Measurements from ENCODE around the gene LCNL1. TPM values are rescaled to one million over a fixed set of nuclear protein-coding genes. Genes with fewer than 3 reads are reported as not detected.

The LCNL1 gene
- total and polyA plus RNA-seq, 7 donors = 0.14 to 1.1 (median 0.49) TPM; not detected in 2

GRCh38 chr9:136944519-136945332, 38.1 kb upstream of the LCNL1 start, which contains the start of the genes C8G and FBXW5:
TSS of gene C8G (plus strand) at chr9:136945243. CDS start at chr9:136945321, 78 bp downstream.
TSS of gene FBXW5 (minus strand) at chr9:136944738. CDS start at chr9:136944083, 655 bp downstream.
- peak; percentile 97 for DNase-seq
- peak within 1 kb of the TSS; percentile 84 to 96 (median 92) for H3K27ac ChIP-seq
- peaks cover 0 to 35% (median 26%) of the 10 kb centered on the region in 4 donors for H3K4me1 ChIP-seq
- H3K9me3 ChIP-seq = no peaks in the 10 kb centered on the region
- peaks cover 30 to 34% (median 33%) of the 10 kb centered on the region in 4 donors for H3K36me3 ChIP-seq
- H3K4me3 ChIP-seq = peak within 1 kb of the TSS; percentile 74 to 99 (median 88)
- whole genome bisulfite sequencing, 2 donors = 3 to 5% methylated on average over 74 of the region's 74 CpGs
- H3K27me3 ChIP-seq = no peaks in the 10 kb centered on the region
- intact Hi-C loops (cut with DNase I) = loop anchor here (1.0 to 5.0 kb wide), 6 partner anchors 57 to 462 kb away; partner anchors contain the start of genes ABCA2, AJM1, EDF1 and SEC16A
- TF ChIP-seq POLR2AphosphoS5 (IDR thresholded peaks at IDR 0.05) = peak in 3 of 4 donors; percentile 49 to 67 (median 56)
- TF ChIP-seq CTCF (IDR thresholded peaks at IDR 0.05) = peak; percentile 94 to 99 (median 96)
- no peak for TF ChIP-seq EP300 (IDR thresholded peaks at IDR 0.05)

GRCh38 chr9:136945333-136946227, 37.2 kb upstream of the LCNL1 start:
- Histone ChIP-seq H3K9me3 (no peaks in the 10 kb centered on the region), H3K4me3 (no peak overlapping the region), H3K27ac (no peak overlapping the region), H3K4me1 (peaks cover 0 to 42% (median 31%) of the 10 kb centered on the region in 4 donors), H3K36me3 (peaks cover 22 to 26% (median 24%) of the 10 kb centered on the region in 4 donors), H3K27me3 (no peaks in the 10 kb centered on the region)
- WGBS, 2 donors = 83 to 90% methylated on average over 30 of the region's 30 CpGs
- TF ChIP-seq EP300 (IDR thresholded peaks at IDR 0.05) (no peak), POLR2AphosphoS5 (IDR thresholded peaks at IDR 0.05) (no peak)
- DNase-seq = peak; percentile 68
- intact Hi-C loops (cut with DNase I) = loop anchor here (2.0 to 5.0 kb wide), 3 partner anchors 83 to 463 kb away; partner anchors contain the start of genes ABCA2, AJM1 and SEC16A

GRCh38 chr9:136946228-136947027, 36.4 kb upstream of the LCNL1 start:
- Histone ChIP-seq H3K4me3 (no peak overlapping the region), H3K36me3 (peaks cover 13 to 17% (median 16%) of the 10 kb centered on the region in 4 donors), H3K27me3 (no peaks in the 10 kb centered on the region), H3K9me3 (no peaks in the 10 kb centered on the region), H3K27ac (no peak overlapping the region), H3K4me1 (peaks cover 0 to 46% (median 34%) of the 10 kb centered on the region in 4 donors)
- 81 to 88% methylated on average over 27 of the region's 27 CpGs for WGBS, 2 donors
- TF ChIP-seq POLR2A (IDR thresholded peaks at IDR 0.05) (no peak), EP300 (IDR thresholded peaks at IDR 0.05) (no peak), CTCF (IDR thresholded peaks at IDR 0.05) (no peak), POLR2AphosphoS5 (IDR thresholded peaks at IDR 0.05) (no peak)
- DNase-seq = peak; percentile 68
- intact Hi-C loops (cut with DNase I) = loop anchor here (5.0 kb wide), 1 partner anchor 464 kb away; the partner anchor contains the start of gene SEC16A

GRCh38 chr9:136947028-136947891, 35.5 kb upstream of the LCNL1 start:
- peaks cover 6 to 9% (median 8%) of the 10 kb centered on the region in 4 donors for H3K36me3 ChIP-seq
- no peak overlapping the region for H3K4me3 ChIP-seq
- no peaks in the 10 kb centered on the region for H3K27me3 ChIP-seq
- peaks cover 0 to 40% (median 33%) of the 10 kb centered on the region in 4 donors for H3K4me1 ChIP-seq
- intact Hi-C loops (cut with DNase I) = loop anchor here (5.0 kb wide), 1 partner anchor 465 kb away; the partner anchor contains the start of gene SEC16A
- DNase-seq = peak; percentile 68
- WGBS, 2 donors = 46 to 76% methylated on average over 26 of the region's 26 CpGs
- H3K27ac ChIP-seq = no peak overlapping the region
- H3K9me3 ChIP-seq = no peaks in the 10 kb centered on the region
- no peak for TF ChIP-seq POLR2A (IDR thresholded peaks at IDR 0.05)
- no peak for TF ChIP-seq POLR2AphosphoS5 (IDR thresholded peaks at IDR 0.05)
- no peak for TF ChIP-seq EP300 (IDR thresholded peaks at IDR 0.05)
- no peak for TF ChIP-seq CTCF (IDR thresholded peaks at IDR 0.05)

All from sigmoid colon (tissue), 7 donors.